GM12878 (cell line): Measurements from ENCODE around the gene ANKMY1. TPM values are rescaled to one million over a fixed set of nuclear protein-coding genes. Genes with fewer than 3 reads are reported as not detected.

ENCODE experiments used
- ATF3 ChIP-seq: IDR thresholded peaks from 2 replicates; pipeline ENCODE4 v1.6.1; 2011; ENCODE audit warnings: low read depth, mild to moderate bottlenecking, low read length, moderate library complexity, borderline replicate concordance; ENCODE audit errors: extremely low read depth
- BHLHE40 ChIP-seq, 2 experiments: fragments of 450-650 bp in 1 of 2; IDR thresholded peaks; 2 replicates each; pipeline ENCODE4 v1.6.1; 2011 to 2017; ENCODE audit warnings: low read depth in 2 of 2, borderline replicate concordance in 1 of 2, improper control_type of control experiment in 1 of 2, low read length in 1 of 2, mild to moderate bottlenecking in 1 of 2
- CBX5 ChIP-seq: sonication (generic); IDR thresholded peaks from 2 replicates; pipeline ENCODE4 v1.6.1; 2016; ENCODE audit warnings: low read depth, moderate library complexity, mild to moderate bottlenecking, inconsistent platforms
- CHD1 ChIP-seq: IDR thresholded peaks from 2 replicates; pipeline ENCODE4 v1.6.1; 2012; ENCODE audit warnings: low read depth, low read length, improper control_type of control experiment
- CHD2 ChIP-seq: IDR thresholded peaks from 2 replicates; pipeline ENCODE4 v1.6.1; 2011; ENCODE audit warnings: low read depth, low read length, improper control_type of control experiment, borderline replicate concordance
- E2F8 ChIP-seq: fragments of 450-650 bp; IDR thresholded peaks from 2 replicates; pipeline ENCODE4 v1.6.1; 2018; ENCODE audit warnings: mild to moderate bottlenecking, low read depth, moderate library complexity; ENCODE audit not compliant: partially characterized antibody
- GABPA ChIP-seq: IDR thresholded peaks from 2 replicates; pipeline ENCODE4 v1.6.1; 2014; ENCODE audit warnings: antibody characterized with exemption, low read depth, mild to moderate bottlenecking, inconsistent platforms
- NFIC ChIP-seq: IDR thresholded peaks from 2 replicates; pipeline ENCODE4 v1.6.1; 2012; ENCODE audit warnings: low read depth, mild to moderate bottlenecking, inconsistent platforms, low read length, moderate library complexity
- NR2F1 ChIP-seq: fragments of 450-650 bp; conservative IDR thresholded peaks from 2 replicates; pipeline ENCODE4 v1.6.1; 2017; ENCODE audit warnings: mild to moderate bottlenecking
- PKNOX1 ChIP-seq: fragments of 450-650 bp; IDR thresholded peaks from 2 replicates; pipeline ENCODE4 v1.6.1; 2016; ENCODE audit warnings: mild to moderate bottlenecking
- SREBF1 ChIP-seq: IDR thresholded peaks from 2 replicates; pipeline ENCODE4 v1.6.1; 2012; ENCODE audit warnings: mild to moderate bottlenecking, low read length
- SRF ChIP-seq, 2 experiments: IDR thresholded peaks; 2 replicates each; pipeline ENCODE4 v1.6.1; 2011; ENCODE audit warnings: low read depth in 2 of 2, low read length in 2 of 2, mild to moderate bottlenecking in 1 of 2, moderate library complexity in 1 of 2
- TCF7 ChIP-seq: IDR thresholded peaks from 2 replicates; pipeline ENCODE4 v1.6.1; 2014; ENCODE audit warnings: antibody characterized with exemption, borderline replicate concordance
- YY1 ChIP-seq: IDR thresholded peaks from 2 replicates; pipeline ENCODE4 v1.6.1; 2011; ENCODE audit warnings: low read depth, mild to moderate bottlenecking, low read length
- ZBTB11 ChIP-seq: fragments of 450-650 bp; formaldehyde crosslinking; IDR thresholded peaks from 2 replicates; pipeline ENCODE4 v1.5.0; 2022; ENCODE audit warnings: mild to moderate bottlenecking, missing genetic modification characterization
- ZZZ3 ChIP-seq: IDR thresholded peaks from 2 replicates; pipeline ENCODE4 v1.6.1; 2011; ENCODE audit warnings: low read depth; ENCODE audit not compliant: control insufficient read depth, insufficient read length
- polyA plus RNA-seq, 11 experiments: library from polyadenylated mRNA; depleted of rRNA in 4 of 11; unstranded in 6 of 11; stranded (reverse) in 5 of 11; fragments of >200 nt; fragmentation: Nextera tagmentation in 4 of 11; fragmentation: Illumina TruSeq in 1 of 11; extraction: Ambion mirVana in 4 of 11; extraction: Trizol in 1 of 11; gene quantifications; 1 replicate in 1 of 11; 2 replicates in 10 of 11; pipeline versions ENCODE4 v1.2.1 to v1.2.3, GENCODE V29; 2011 to 2016; ENCODE audit warnings: inconsistent platforms in 2 of 11, missing spikeins in 2 of 11, low read depth in 1 of 11
- total RNA-seq, 4 experiments: library from RNA; depleted of rRNA in 3 of 4; stranded (reverse); fragments of >200 nt in 3 of 4; fragmentation: Illumina TruSeq in 1 of 4; extraction: Trizol in 1 of 4; gene quantifications; 2 replicates each; pipeline versions ENCODE4 v1.2.1 to v1.2.3, GENCODE V29; 2013 to 2021
- TF ChIP-seq, protein P1 (sequence below): fragments of 450-650 bp; conservative IDR thresholded peaks from 2 replicates; pipeline ENCODE4 v1.6.1; 2017; ENCODE audit warnings: mild to moderate bottlenecking, moderate library complexity
- TF ChIP-seq, protein P2 (sequence below): fragments of 450-650 bp; IDR thresholded peaks from 2 replicates; pipeline ENCODE4 v1.6.1; 2017; ENCODE audit warnings: borderline replicate concordance

Gene ANKMY1
- total and polyA plus RNA-seq, 10 of the 15 experiments (the other 5 are each of a cell fraction or from before 2014, with no cell fraction given): 1.1 to 15.3 (median 11.1) TPM

GRCh38 chr2:240564561-240565332 is 7.0 kb upstream of the ANKMY1 start (continued):
- no peak for TF ChIP-seq ZBTB11 (CRISPR knock-in tag)
- no peak for TF ChIP-seq NFIC
- TF ChIP-seq ZZZ3: no peak
- no peak for TF ChIP-seq CHD2
- no peak for TF ChIP-seq CBX5
- no peak for TF ChIP-seq ATF3
- TF ChIP-seq SREBF1: no peak
- TF ChIP-seq YY1: no peak
- TF ChIP-seq, protein P1, sequence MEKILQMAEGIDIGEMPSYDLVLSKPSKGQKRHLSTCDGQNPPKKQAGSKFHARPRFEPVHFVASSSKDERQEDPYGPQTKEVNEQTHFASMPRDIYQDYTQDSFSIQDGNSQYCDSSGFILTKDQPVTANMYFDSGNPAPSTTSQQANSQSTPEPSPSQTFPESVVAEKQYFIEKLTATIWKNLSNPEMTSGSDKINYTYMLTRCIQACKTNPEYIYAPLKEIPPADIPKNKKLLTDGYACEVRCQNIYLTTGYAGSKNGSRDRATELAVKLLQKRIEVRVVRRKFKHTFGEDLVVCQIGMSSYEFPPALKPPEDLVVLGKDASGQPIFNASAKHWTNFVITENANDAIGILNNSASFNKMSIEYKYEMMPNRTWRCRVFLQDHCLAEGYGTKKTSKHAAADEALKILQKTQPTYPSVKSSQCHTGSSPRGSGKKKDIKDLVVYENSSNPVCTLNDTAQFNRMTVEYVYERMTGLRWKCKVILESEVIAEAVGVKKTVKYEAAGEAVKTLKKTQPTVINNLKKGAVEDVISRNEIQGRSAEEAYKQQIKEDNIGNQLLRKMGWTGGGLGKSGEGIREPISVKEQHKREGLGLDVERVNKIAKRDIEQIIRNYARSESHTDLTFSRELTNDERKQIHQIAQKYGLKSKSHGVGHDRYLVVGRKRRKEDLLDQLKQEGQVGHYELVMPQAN: no peak
- no peak for TF ChIP-seq CHD1
- TF ChIP-seq, protein P2, sequence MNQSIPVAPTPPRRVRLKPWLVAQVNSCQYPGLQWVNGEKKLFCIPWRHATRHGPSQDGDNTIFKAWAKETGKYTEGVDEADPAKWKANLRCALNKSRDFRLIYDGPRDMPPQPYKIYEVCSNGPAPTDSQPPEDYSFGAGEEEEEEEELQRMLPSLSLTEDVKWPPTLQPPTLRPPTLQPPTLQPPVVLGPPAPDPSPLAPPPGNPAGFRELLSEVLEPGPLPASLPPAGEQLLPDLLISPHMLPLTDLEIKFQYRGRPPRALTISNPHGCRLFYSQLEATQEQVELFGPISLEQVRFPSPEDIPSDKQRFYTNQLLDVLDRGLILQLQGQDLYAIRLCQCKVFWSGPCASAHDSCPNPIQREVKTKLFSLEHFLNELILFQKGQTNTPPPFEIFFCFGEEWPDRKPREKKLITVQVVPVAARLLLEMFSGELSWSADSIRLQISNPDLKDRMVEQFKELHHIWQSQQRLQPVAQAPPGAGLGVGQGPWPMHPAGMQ: no peak
- TF ChIP-seq PKNOX1: 0 out of 2 replicates have a peak, but pooled peaks have one; percentile 23
- TF ChIP-seq BHLHE40 (IDR thresholded peaks at IDR 0.05; ENCODE audit: borderline replicate concordance in 1 of 2, low read depth in 2 of 2, low read length in 1 of 2): no peak
- no peak for TF ChIP-seq SRF (IDR thresholded peaks at IDR 0.05; ENCODE audit: low read depth in 2 of 2, low read length in 2 of 2)
- no peak for TF ChIP-seq E2F8
- no peak for TF ChIP-seq GABPA
- TF ChIP-seq TCF7: no peak
- no peak for TF ChIP-seq NR2F1
